Measurements from ENCODE around the gene MMP24.
"Not testable (repeated sequence)": the region's sequence is repeated elsewhere in the genome, so short reads cannot be mapped to it uniquely, and the experiment has no call there.

Gene MMP24

GRCh38 chr20:35200267-35200666 lies 26.2 kb upstream of the MMP24 start:
- CTCF ChIA-PET: no interaction called here
- H3K4me3 ChIP-seq (ENCODE audit: low read depth, low read length): no peak overlapping the region
- peak; percentile 34 for DNase-seq (ENCODE audit: low read depth, low spot score)
- TF ChIP-seq CTCF (IDR thresholded peaks at IDR 0.05; ENCODE audit: insufficient read depth, low read length, missing control alignments): no peak
- POLR2A ChIA-PET: interaction anchor here (0.6 kb wide), 1 partner anchor 81 kb away, joined by 3 read pairs; no protein-coding TSS in a partner anchor

GRCh38 chr20:35201467-35201866 lies 25.0 kb upstream of the MMP24 start:
- H3K4me3 ChIP-seq (ENCODE audit: low read depth, low read length); CTCF ChIA-PET; POLR2A ChIA-PET; DNase-seq (ENCODE audit: low read depth, low spot score): not testable (repeated sequence)

GRCh38 chr20:35206802-35207201 lies 19.7 kb upstream of the MMP24 start:
- DNase-seq (ENCODE audit: low read depth, low spot score): no peak
- ChIA-PET POLR2A (no interaction called here), CTCF (interaction anchor here (2.4 to 8.1 kb wide), 4 partner anchors 10 to 110 kb away, joined by 12 to 129 read pairs (median 68); partner anchors contain the start of genes EDEM2 and TRPC4AP)
- no peak overlapping the region for H3K4me3 ChIP-seq (ENCODE audit: low read depth, low read length)
- no peak for TF ChIP-seq CTCF (IDR thresholded peaks at IDR 0.05; ENCODE audit: insufficient read depth, low read length, missing control alignments)

GRCh38 chr20:35207950-35208611 lies 18.4 kb upstream of the MMP24 start:
- peak; percentile 10 for DNase-seq (ENCODE audit: low read depth, low spot score)
- POLR2A ChIA-PET: no interaction called here
- CTCF ChIA-PET: interaction anchor here (0.7 to 8.1 kb wide), 33 partner anchors 9 to 373 kb away, joined by 3 to 129 read pairs (median 5); partner anchors contain the start of genes EDEM2, GDF5 and TRPC4AP
- no peak overlapping the region; the same call in 1 of the 2 replicates for H3K4me3 ChIP-seq (ENCODE audit: low read depth, low read length)
- peak; percentile 60 for TF ChIP-seq CTCF (IDR thresholded peaks at IDR 0.05; ENCODE audit: insufficient read depth, low read length, missing control alignments)

- H3K4me3 ChIP-seq (ENCODE audit: low read depth, low read length): no peak overlapping the region
- no peak for TF ChIP-seq CTCF (IDR thresholded peaks at IDR 0.05; ENCODE audit: insufficient read depth, low read length, missing control alignments)
- ChIA-PET POLR2A (no interaction called here), CTCF (interaction anchor here (0.6 to 3.8 kb wide), 6 partner anchors 13 to 120 kb away, joined by 3 to 29 read pairs (median 7); no protein-coding TSS in a partner anchor)
- peak; percentile 29 for DNase-seq (ENCODE audit: low read depth, low spot score)
These were observed 11.2 kb upstream of the MMP24 start for GRCh38 chr20:35215066-35215956.

GRCh38 chr20:35216541-35216940 lies 9.9 kb upstream of the MMP24 start:
- TF ChIP-seq CTCF (IDR thresholded peaks at IDR 0.05; ENCODE audit: insufficient read depth, low read length, missing control alignments): no peak

More at GRCh38 chr20:35216541-35216940, 9.9 kb upstream of the MMP24 start:
- CTCF ChIA-PET: interaction anchor here (0.9 to 3.2 kb wide), 7 partner anchors 8 to 71 kb away, joined by 3 to 17 read pairs (median 5); partner anchors contain the start of gene EDEM2
- no peak for DNase-seq (ENCODE audit: low read depth, low spot score)
- POLR2A ChIA-PET: no interaction called here
- no peak overlapping the region for H3K4me3 ChIP-seq (ENCODE audit: low read depth, low read length)

Data from AG04449 (cell line).